GM21381 (cell line): ENCODE data around the gene SLCO4C1.

Experiments
- ATAC-seq: cut with Tn5 transposase; IDR thresholded peaks from one replicate; pipeline ENCODE4 v1.9.1; 2021; ENCODE audit warnings: mild to moderate bottlenecking, moderate library complexity; ENCODE audit not compliant: unreplicated experiment

SLCO4C1 gene

DNA sequence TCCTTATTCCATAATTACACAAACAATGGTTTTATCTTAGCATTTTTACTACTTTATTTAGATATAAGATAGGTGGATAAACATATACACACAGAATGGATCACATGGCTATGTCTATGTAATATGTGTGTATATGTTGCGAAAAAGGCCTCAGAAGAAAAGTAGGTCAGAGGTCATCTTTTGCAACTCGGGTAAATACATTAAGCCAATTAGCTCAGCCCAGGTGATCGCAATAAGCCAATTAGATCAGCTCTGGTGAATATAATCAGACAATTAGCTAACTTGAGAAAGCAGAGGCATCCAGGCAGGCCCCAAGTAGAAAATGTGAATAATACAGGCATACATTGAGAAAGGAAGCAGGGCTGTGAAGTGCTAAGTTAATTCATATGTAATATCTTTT lies 24.3 kb downstream of the SLCO4C1 start:
- ATAC-seq, result no peak

DNA sequence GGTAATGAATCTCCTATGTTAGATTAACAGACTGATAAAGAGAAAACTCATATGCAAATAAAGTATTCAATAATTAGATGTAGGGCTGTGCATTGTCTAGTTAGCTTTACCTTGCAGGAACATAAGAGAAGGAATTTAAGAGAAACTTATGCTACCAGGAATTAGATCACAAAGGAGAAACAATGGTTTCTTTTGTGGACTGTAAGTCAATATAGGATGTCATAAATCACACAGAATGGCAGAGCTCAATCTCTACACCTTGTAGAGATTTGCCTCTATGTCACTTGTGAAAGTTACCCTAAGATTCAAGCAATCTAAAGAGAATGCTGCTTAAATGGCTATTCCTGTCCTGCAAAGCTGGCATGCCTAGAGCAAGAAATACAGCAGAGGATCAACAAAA lies 26.0 kb downstream of the SLCO4C1 start:
- ATAC-seq, result no peak

DNA sequence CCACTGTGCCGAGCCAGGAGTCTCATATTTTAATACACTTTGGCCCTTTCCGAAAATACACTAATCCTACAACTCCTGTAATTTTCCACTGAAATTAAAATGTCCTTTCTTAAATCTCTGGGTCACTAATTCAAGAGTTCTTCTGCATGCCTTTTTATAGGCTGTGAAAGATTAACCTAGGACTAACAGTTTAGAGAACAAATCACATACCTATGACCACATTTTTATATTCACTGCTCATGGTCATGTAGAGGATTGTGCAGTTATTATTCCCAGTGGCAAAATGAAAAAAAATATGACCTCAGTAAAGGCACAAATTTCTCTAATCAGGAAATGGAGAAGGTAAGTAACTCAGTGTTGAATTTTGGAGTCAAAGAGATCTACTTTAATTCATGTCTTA lies 33.4 kb downstream of the SLCO4C1 start:
- ATAC-seq, result no peak

DNA sequence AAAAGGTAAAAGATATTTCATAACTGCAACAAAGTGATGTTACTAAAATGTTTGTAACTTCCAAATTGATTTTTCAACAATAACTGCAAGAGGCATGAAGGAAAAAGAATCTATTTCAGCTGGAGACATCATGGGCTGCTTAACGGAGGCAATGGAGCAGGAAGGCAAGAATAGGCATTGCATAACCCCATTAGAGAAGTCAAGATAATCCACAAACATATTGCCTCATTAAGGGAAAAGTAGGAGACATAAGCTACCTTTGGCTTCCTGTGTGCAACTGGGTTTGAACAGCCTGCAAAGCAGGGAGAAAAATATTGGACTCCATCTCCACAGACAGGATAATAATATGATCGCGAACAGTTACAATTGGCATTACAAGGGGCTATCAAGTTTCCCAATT lies 46.7 kb downstream of the SLCO4C1 start:
- no peak for ATAC-seq

DNA sequence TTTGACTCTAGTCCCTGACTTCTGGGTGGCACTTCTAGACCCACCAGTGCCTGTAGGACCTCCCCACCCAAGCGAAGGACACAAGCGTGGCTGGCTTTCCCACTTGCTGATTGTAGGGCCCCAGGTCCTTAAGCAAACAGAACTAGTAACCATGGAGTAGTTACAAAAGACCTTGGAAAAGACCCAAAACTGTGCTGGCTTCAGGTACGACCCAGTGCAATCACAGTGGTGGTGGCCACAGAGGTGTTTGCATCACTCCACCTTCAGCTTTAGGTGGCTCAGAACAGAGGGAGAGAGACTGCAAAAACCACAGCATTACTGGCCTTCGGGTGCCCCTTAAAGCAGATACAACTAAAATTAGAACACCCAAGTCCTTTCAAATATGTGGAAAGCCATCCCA lies 52.9 kb downstream of the SLCO4C1 start:
- no peak for ATAC-seq

DNA sequence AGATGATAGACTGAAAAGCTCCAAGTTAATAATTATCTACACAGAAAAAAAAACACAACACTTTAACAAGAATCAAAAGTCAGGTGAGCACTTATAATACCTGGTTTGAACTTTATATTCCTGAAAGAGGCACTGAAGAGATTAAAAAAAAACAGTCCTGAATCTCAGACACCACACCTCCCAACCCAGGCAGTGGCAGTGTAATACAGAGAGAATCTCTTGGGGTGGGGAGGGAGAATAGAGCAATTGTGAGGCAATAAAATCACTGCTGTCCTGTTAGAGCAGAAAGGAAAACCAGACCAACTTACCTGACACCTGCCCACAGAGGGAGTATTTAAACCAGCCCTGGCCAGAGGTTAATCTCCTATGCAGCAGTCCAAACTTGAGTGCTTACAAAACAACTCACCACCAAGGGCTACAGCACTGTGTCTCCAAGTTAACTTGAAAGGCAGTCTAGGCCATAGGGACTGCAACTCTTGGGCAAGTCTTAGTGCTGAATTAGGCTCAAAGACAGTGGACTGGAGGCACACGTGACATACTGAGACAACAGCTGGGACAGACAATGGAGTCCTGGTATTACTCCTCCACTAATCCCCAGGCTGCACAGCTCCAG lies 54.2 kb downstream of the SLCO4C1 start:
- ATAC-seq, result no peak

DNA sequence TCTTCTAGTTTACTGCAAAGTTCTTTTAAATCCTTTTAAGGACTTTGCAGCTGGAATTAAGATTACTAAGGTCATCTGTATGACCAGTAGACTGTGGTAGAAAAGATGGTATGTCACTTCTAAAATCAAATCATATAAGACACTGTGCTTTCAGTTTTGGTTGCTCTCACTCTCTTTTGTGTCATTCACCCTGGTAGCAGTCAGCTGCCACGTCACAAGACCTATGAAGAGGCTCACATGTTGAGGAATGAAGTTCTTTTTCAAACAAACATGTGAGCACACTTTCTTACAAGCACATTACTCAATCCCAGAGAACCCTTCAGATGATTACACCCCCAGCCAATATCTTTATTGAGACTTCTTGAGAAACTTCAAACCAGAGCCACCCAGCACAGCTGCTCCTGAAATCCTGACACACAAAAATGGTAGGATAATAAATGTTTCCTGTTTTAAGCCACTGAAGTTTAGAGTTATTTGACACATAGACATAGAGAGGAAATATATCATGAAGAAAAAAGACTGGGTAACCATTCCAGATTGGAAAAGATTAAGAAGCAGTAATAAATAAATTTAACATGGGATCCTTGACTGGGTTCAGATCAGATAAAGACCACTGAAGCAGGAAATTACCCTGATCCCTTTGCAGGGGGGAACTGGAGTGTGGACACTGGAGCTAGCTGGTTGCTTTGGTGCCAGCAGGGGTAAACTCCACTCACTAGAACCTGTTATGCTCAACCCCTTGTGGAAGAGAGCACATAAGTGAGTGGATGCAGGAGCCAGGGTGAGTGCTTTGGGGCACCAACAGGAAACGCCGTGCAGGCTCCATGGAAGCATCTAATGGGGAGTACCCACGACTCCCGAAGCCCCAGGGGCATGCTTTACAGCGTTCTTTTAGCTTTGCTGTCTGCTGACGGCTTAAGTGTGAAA lies 64.1 kb downstream of the SLCO4C1 start:
- peak; percentile 72 for ATAC-seq

DNA sequence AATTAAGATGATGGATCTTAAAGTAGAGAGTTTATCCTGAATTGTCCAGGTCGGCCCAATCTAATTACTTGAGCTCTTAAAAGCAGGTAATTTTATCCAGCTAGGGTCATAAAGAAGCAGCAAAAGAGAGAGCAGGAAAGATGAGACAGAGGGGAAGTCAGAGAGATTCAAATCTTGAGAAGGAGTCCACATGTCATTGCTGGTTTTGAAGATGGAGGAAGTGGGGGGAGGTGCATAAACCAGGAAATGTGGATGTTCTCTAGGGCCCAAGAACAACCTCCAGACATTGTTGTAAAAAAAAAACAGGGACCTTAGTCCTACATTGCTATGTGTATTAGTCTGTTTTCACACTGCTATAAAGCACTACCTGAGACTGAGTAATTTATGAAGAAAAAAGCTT lies 66.4 kb downstream of the SLCO4C1 start:
- ATAC-seq, result no peak

DNA sequence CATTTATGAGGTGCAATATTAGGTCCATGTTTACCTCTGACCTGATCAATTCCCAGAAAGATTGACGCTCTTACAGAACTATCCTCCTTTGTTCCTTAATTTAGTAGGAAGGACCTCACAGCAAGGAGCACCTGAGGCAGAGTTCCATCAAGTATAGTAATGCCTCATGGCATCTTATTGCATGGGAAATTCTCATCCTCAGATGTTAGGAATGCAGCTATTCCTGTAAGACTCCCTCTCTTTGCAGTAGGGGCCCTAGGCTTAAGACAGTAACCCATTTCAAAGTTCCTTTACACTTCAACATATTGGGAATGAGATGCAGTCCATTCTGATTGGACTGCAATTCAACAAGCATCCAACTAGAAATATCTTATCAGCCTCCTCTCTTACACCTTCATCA lies 69.8 kb downstream of the SLCO4C1 start:
- no peak for ATAC-seq

DNA sequence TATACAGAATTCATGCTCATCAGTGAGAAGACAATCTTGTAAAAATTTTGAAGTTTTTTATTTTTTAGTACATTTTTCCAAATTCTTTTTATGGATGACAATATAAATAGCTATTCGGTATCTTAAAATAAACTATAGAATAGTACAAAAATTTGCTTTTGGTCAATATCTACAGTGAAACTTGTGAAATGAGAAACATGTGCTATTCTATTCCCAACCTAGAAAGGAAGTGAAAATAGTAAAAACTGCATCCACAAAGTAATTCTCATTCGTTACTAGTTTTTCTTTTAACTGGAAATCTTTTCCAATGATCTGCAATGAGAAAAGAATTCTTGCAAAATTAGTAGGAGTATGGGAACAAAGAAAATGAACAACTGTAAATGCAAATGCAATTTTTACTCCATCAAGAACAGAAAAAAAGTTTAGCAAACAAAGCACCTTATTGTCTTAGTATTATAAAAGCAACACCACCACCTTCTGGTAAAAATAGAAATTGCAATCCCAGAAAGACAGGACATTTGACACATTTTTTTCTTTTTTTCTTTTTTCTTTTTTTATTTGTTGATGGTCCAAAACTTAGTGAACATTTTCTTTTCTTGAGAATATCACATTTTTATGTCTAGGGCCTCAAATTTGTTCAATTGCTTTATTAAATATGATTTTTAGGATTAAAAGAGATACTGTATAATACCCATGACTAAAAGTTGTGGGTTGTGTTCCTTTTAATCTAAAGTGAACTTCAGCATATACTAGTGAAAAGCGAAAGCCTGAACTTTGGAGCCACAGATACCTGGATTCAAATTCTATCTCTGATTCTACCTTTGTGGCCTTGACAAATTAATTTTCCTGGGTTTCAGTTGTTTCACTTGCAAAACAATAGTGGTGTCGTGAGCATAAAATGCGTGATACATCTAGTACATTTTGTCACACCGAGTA lies 72.3 kb downstream of the SLCO4C1 start:
- ATAC-seq, result no peak

DNA sequence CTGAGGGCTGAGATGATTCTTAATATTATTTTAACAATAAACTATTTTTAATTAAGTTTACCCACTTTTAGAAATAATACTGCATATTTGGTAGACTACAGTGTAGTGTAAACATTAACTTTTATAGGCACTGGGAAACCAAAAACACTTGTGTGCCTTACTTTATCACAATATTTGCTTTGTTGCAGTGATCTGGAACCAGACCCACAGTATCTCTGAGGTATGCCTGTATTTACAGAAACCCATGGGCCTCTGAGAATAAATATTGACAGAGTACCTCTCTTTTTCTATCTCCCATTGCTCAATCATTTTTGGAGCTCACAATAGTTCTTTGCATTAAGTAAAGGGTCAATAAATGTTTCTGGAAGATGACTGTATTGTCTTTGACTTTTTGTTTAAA lies 73.3 kb downstream of the SLCO4C1 start:
- ATAC-seq, result no peak

DNA sequence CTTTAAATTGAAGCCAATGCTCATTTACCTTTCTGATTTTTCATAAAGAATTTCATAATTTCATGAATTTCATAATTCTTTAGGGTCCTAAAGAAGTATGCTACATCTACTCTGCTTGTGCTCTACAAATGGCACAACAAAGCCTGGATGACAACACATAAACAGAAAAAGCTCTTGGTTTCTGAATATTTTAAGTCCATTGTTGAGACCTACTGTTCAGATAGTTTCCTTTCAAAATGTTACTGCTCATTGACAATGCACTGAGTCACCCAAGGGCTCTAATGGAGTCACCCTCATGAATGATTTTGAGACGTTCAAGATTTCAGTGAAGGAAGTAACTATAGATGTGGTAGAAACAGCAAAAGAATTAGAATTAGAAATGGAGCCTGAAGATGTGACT lies 74.1 kb downstream of the SLCO4C1 start:
- ATAC-seq, result no peak

DNA sequence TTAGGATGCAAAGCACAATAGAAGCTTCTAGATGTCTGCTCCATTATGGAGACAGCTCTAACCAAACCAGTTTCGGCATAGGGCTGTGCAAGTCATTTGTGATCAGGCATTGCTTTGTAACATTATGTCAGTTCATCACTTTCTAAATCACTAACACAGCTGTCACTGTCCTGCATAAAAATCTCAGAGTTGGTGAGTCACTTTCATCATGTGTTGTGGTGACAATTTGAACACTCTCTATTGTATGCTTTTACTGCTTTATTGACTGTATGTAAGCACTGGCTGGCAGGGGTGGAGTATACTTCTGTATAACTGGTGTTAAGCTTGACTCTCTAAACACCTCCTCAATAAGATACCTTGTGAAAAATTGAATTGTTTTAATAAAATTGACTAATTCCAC lies 77.9 kb downstream of the SLCO4C1 start:
- ATAC-seq, result no peak

DNA sequence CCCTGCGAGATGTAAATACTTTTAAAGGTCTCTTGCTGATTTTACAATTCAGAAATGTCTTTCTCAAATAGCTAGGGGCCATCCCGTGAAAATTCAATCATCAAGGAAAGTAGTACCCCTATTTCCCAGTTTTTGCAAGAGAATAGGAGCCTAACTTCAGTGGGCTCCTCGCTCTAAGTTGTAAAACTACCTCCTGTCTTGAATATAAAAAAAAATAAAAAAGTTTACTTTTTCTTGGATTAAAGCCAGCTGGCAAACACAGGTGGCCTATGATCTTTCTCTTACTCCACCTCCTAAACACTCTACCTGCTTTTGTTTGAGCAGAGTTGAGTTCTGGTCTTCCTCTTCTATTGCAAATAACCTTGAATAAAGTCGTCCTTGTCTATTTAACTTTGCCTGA lies 79.4 kb downstream of the SLCO4C1 start:
- ATAC-seq, result no peak

DNA sequence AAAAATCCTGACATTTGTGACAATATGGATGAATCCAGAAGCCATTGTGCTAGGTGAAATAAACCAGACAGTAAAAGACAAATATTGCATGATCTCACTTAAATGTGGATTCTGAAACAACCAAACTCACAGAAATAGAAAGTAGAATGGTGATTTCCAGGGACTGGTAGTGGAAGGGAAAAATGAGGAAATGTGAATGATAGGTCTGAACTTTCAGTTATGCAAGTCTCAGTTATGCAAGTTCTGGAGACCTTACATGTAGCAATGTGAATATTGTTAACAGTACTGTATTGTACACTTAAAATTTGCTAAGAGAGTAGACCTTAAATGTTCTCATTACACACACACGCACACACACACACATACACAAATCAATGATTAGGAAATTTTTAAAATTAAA lies 84.9 kb downstream of the SLCO4C1 start:
- no peak for ATAC-seq

DNA sequence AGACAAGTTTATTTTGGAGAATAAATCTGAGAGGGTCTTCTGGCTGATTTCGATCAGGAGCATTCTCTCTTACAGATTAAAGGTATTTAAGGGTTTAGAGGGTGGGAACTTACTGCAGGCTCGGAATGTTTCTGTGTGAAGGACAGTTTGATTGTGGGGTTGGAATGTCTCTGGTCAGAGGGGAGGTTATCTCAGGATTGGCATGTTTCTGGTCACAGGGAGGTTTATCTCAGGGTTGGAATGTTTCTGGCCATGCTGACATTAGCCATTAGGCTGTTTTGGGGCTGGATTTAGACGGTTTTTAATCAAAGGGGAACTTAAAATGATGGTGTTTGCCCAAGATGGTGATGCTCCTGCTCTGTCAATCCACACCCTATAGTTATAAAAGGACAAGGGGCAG lies 95.2 kb downstream of the SLCO4C1 start:
- no peak for ATAC-seq

DNA sequence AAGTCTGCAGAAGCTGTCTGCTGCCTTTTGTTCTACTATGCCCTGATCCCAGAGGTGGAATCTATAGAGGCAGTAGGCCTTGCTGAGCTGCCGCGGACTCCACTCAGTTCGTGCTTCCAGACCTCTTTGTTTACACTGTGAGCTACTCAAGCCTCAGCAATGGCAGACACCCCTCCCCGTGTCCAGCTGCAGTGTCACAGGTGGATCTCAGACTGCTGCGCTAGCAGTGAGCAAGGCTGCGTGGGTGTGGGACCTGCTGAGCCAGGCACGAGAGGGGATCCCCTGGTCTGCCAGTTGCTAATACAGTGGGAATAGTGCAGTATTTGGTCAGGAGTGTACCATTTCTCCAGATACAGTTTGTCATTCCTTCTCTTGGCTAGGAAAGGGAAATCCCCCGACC lies 99.6 kb downstream of the SLCO4C1 start:
- ATAC-seq, result no peak
